GM21825 (cell line): ENCODE data around the gene KCTD19.
"Not testable (repeated sequence)": the region's sequence is repeated elsewhere in the genome, so short reads cannot be mapped to it uniquely, and the experiment has no call there.

Experiments
- ATAC-seq: cut with Tn5 transposase; IDR thresholded peaks from one replicate; pipeline ENCODE4 v1.9.1; 2021; ENCODE audit warnings: mild to moderate bottlenecking, moderate library complexity; ENCODE audit not compliant: unreplicated experiment

Gene KCTD19

DNA sequence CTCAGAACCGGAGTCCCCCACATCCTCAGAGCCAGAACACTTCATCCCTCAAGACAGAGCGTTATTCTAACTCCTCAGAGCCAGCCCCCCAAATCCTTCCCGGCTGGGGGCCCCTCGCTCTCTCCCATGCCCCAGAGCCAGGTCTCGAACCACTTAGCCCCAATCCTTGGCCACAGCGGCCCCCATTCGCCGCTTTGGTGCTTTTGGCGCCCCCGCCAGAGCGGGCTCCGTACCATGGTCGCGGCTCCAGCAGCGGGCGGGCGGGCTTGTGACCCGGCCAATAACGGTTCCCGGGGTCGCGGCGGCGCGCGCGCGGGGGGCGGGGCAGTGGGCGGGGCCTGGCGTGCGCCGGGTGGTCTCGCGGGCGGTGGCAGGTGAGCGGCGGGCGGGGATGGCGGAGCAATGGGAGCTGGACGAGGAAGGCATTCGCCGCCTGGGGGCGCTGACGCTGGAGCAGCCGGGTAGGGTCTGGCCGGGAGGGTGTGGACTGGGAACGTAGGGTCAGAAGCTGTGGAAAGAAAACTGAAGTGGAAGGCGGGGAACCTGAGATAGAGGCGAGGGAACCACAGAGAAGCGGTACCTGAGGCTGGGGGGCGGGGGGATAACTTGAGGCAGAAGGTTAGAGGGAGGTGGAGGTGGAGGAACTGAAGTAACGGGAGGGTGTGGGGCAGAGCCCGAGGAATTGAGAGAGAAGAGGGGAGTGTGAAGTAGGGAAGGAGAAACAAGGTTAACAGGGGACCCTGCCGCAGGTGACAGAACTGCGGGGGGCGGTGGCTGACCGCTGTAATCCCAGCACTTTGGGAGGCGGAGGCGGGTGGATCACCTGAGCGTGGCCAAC lies at the start of gene KCTD19, which contains the start of gene LRRC36:
Gene KCTD19, minus strand, starts transcription at position 270 of the 838 bp plus-strand sequence. Its CDS starts 34 bp downstream, at position 236.
Gene LRRC36, plus strand, starts transcription at position 344 of the 838 bp plus-strand sequence. Its CDS starts 48 bp downstream, at position 392.
- no peak for ATAC-seq

DNA sequence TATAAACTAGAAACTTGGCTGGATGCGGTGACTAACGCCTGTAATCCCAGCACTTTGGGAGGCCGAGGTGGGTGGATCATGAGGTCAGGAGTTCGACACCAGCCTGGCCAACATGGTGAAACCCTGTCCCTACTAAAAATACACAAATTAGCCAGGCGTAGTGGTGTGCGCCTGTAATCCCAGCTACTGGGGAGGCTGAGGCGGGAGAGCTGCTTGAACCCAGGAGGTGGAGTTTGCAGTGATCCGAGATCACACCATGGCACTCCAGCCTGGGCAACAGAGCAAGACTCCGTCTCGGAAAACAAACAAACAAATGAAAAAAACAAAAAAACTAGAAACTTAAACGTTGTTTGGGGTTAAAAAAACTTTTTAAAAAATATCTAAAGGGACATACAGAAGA lies 49.5 kb upstream of the KCTD19 start:
- not testable (repeated sequence) for ATAC-seq

DNA sequence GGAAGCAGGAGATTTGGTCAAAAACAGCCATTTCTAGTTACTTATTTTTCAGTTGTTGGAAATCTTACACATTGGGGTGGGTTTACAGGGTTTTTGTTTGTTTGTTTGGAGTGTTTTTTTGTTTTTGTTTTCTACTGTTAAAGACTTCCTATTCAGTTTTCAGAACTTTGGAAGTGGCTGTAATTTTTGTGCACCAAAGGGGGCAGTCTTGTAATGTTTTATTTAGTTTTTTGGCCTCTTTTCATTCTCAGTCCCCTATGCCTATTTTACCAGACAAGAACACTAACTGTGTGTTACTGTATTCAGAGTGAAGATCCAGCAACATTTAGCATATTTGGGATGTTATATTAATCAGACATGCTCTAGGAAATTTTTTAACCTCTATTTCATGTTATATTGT lies 46.1 kb upstream of the KCTD19 start:
- ATAC-seq = no peak

DNA sequence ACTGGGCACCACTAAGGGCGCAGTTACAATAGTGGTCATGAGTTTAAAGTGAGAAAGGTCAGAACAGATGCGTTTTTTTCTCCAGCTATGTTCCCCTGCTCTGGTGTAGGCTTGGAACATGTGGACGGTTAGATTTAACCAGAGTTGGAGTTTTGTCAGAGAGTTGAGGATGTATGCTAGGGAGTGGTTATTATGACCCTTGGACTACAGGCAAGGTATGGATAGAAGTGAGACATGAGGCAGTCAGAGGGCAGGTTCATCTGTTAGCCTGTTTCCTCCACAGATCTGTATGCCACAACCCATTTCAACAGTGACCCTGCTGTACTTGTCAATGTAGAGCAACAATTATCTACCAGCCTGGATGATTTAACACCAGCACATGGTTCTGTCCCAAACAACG lies 44.1 kb upstream of the KCTD19 start:
- no peak for ATAC-seq

DNA sequence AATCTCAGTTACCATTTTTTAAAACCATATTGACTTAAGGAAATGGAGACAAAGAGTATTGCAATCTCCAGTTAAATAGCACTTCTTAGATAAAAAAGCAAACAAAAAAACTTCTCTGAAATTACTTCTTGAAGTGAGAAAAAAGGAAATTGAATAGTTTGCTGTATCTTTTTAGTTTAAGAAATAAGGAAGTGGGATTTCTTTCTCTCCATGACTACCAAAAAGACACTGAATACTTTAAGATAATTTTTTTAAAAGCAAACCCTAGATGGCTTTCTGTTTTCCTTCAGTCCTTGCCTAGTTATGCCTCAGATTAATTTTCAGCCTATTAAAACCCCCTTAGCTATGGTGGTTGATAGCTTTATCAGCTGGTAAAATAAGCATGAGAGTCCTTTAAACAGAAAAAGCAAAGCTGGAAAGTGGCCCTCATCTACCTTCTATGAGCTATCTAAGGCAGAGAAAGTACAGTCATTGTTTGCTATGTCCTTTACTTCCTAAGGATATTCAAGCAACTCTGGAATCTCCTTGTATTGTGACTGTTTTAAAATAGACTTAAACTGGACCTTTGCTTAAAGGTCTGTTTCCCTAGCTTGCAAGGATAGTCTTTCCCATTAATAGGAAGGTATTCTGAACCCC lies 38.2 kb upstream of the KCTD19 start:
- ATAC-seq = no peak

DNA sequence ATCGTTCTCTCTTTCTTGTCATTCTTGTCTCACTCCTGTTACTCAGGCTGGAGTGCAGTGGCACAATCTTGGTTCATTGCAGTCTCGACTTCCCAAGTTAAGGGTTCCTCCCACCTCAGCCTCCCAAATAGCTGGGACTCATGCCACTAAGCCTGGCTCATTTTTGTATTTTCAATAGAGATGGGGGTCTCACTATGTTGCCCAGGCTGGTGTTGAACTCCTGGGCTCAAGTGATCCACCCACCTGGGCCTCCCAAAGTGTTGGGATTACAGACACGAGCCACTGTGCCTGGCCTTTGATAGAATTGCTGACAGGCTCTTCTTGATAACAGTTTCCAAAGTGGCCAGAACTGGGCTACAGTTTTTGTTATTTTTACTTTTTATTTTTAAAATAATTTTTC lies 34.5 kb upstream of the KCTD19 start:
- ATAC-seq = no peak

DNA sequence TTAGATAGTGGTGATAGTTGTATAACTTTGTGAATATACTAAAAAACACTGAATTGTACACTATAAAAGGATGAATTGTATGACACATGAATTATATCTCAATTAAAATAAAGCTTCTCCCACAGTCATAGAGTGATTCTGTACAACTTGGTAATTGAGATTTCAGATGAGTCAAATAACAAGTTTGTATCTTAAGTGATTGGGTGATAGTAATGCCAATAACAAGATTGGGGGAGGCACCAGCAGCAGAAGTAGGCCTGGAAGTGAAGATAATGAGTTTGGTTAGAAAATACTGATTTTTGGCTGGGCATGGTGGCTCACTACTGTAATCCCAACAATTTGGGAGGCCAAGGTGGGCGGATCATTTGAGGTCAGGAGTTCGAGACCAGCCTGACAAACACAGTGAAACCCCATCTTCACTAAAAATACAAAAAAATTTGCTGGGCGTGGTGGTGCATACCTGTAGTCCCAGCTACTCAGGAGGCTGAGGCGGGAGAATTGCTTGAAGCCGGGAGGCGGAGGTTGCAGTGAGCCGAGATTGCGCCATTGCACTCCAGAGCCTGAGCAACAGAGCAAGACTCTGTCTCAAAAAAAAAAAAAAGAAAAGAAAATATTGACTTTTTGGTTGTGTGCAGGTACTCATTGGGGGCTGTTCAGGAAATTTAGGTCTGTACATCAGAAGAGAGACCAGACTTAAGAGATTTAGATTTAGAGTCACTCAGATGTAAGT lies 33.2 kb upstream of the KCTD19 start:
- ATAC-seq = not testable (repeated sequence)

DNA sequence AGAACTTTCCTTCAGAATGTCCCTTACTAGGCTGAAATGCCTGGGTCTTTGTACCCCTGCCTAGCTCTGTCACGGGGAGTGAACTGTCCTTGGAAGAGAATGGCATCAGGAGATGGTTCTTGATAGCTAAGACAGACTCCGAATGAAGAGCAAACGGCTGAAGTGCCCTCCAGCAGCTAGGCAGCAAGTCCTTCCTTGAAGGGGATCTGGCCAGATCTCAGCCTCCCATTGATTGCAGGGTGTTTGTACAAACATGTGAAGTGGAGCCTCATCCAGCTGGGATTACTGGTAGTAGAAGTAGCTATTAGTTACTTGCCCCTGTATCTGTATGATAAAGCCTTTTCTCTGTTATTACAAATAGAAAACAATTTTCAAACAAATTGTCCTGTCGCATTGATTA lies 31.0 kb upstream of the KCTD19 start:
- no peak for ATAC-seq

DNA sequence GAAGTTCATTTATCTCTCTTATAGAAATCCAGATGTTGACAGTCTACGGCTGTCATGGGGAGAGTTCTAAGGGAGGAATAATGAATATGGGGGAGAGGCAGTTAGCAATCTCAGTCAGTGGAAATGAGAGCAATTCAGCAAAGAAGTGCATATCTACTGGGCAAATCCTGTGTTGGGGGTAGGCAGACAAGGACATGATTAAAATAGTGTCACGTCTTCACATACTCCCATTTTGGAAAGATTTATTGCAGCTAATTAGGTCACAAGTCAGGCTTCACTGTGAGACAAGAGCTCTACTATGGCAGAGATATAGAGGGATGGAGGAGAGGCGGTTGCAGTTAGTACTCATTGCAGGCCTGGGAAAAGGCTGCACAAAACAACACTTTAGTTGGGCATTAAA lies 29.9 kb upstream of the KCTD19 start:
- no peak for ATAC-seq

DNA sequence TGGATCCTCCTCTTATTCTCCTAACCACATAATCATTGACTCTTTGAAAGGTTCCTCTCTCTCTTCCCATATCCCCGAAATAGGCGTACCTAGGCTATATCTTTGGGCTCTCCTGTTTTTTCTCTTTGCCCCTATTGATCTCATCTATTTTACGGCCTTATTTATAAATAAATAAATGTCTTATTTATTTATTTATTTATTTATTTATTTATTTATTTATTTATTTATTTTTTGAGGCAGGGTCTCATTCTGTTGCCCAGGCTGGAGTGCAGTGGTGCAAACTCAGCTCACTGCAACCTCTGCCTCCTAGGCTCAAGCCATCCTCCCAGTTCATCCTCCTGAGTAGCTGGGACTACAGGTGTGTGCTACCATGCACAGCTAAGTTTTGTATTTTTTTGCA lies 25.9 kb upstream of the KCTD19 start:
- ATAC-seq = not testable (repeated sequence)

DNA sequence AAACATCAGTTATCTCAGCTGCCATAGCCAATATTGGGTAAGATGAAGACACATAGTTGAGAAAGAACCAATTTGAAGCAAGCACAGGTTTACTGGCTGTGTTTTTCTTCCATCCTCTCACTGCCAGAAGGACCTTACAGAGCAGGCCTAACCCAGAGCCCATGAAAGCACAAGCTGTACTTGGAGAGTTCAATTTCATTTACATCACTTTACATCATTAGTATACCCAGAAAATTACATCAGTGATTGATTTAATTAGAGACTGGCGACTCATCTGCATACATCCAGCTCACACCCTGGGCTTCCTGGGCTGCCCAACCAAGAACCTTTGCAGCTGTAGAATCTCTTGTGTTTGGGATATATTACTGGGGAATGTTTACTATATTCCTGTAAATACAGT lies 23.8 kb upstream of the KCTD19 start:
- no peak for ATAC-seq

DNA sequence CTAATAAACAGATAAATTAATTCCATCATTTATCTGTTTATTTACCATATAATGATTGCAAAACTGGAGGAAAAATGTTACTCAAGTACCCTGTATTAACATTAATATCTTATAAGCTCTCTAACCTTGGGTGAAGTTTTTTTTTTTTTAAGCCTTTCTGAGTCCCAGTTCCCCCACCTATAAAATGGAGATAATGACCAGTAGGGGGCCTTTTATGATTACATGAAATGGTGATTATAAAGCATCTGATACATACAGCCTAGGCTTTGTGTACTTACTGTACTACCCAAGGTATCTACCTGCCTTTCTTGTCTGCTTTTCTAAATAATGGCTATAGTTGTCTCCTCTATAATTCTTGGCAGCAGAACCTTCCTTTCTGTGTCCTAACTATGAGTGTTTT lies 22.6 kb upstream of the KCTD19 start:
- ATAC-seq = no peak

DNA sequence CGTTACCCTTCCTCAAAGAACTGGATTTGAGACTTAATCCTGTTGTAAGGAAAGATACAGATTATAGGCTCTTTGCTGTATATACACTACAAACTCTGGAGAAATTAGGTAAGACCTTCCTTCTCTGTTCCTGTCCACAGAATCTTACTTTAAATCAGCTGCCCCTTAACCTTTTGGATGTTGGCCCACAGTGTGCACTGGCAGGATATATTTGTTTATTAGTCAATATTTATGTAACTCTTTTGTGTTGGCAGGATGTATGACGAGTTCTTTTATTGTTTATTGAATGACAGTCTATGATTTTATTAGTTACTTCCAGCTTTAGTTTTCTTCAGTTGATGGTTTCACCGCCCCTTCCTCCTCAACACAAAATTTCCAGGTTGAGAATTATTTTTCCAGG lies 19.8 kb upstream of the KCTD19 start:
- no peak for ATAC-seq

DNA sequence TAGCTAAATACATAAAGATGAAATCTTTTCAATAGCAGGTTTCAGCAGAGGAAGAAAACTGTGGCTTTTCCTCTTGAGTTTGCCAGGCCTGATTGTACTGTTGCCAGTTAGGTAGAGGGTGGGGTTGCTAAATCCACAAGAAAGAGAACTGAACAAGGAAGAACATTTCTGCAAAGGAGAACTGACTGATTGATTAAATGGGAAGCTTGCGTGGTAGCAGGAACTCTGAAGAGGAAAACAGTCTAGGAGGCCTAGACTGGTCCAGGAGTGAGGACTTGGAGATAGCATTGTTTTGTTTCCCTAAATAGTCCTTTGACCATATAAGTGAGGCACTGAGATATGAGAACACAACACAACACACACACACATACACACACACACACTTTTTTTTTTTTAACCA lies 18.9 kb upstream of the KCTD19 start:
- no peak for ATAC-seq

DNA sequence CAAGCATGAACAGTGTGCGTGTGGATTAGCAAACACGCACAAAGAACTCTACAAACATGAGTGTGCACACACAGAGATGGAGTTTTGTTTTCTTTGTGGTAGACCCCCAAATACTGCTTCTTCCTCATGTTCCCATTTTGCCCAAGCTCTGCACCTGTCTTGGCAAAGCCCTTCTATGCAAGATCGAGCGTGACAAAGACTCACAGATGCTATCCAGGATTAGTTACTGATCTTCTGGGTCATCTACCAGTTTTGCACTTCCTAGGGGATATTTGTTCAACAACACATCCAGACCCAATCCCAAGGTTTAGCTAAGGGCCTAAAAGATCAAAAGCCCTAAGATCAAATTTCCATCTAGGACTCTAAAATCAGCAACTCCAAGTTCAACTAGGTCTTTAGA lies 16.1 kb upstream of the KCTD19 start:
- ATAC-seq = no peak

DNA sequence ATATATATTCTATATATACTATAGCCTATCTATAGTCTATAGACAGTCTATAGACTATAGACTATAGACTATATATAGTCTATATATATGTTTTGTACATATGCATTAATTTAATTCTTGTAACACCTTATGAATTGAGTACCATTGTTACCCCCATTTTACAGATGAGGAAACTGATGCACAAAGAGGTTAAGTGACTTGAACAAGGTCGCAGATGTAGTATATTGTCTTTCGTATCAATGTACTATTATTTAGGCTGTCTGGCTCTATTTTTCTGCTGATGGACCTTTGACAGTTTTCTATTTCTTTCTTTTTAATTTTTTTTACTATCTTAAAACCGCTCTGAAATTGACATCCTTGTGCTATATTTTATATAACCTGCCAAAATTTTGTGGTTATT lies 14.7 kb upstream of the KCTD19 start:
- ATAC-seq = no peak

DNA sequence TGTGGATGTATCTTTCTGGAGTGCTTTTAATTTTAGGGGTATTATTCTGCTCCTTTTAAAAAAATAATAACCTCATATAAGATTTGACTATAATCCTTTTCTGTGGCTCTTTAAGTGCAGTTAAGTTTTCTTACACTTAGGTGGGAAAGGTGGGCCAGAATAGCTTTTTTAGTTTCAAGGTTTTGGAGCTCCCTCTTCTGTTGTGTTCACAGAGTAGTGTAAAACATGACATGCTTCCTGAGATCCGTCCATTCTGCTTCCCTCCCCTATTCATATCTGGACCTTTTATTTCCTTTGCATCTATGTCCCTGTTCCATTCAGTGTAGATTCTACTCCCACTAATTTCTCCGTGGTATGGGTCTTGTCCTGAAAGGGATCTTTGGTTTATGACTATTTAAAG lies 12.9 kb upstream of the KCTD19 start:
- no peak for ATAC-seq

DNA sequence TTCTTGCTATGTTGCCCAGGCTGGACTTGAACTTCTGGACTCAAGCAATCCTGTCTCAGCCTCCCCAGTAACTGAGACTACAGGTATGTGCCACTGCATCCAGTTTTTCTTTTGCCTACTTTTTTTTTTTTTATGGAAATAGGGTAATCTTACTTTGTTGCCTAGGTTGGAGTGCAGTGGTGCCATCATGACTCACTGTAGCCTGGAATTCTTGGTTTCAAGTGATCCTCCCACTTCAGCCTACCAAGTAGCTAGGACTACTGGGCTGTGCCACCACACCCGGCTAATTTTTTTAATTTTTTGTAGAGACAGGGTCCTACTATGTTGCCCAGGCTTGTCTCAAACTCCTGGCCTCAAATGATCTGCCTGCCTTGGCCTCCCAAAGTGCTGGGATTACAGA lies 10.1 kb upstream of the KCTD19 start:
- no peak for ATAC-seq

DNA sequence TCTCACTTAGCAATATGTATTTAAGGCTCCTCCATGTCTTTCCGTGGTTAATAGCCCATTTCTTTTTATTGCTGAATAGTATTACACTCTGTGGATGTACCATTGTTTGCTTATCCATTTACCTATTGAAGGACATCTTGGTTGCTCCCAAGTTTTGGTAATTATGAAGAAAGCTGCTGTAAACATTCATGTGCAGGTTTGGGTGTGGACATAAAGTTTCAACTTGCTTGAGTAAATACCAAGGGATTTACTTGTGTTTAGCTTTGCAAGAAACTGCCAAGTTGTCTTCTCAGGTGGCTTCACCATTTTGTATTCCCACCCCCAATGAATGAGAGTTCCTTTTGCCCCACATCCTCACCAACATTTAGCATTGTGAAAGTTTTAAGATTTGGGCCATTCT lies 9.6 kb upstream of the KCTD19 start:
- ATAC-seq = no peak

DNA sequence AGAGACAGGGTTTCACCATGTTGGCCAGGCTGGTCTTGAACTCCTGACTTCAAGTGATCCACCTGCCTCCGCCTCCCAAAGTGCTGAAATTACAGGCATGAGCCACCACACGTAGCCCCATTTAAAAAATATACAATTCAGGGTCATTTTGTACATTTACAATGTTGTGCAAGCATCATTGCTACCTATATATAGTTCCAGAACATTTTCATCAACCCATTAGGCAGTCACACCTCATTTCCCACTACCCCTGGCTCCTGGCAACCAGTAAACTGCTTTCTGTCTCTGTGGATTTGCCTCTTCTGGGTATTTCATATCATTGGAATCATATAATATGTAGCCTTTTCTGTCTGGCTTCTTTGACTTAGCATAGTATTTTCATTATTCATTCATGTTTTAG lies 6.8 kb upstream of the KCTD19 start:
- ATAC-seq = no peak

DNA sequence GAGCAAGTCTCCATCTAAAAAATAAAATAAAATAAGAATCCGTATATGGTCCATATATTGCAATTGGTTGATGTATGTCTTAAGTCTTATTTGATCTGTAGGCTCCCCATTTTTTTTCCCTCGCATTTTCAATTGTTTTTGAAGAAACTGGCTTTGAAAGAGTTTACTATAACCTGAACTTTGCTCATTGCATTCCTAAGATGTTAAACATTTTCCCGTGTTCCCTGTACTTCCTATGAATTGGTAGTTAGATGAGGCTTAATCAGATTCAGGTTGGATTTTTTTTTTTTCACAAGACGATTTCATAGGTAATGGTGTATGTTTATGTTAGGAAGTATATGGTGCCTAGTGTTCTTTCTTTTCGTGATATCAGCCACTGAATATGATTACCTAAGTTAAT lies 3.4 kb upstream of the KCTD19 start:
- no peak for ATAC-seq

DNA sequence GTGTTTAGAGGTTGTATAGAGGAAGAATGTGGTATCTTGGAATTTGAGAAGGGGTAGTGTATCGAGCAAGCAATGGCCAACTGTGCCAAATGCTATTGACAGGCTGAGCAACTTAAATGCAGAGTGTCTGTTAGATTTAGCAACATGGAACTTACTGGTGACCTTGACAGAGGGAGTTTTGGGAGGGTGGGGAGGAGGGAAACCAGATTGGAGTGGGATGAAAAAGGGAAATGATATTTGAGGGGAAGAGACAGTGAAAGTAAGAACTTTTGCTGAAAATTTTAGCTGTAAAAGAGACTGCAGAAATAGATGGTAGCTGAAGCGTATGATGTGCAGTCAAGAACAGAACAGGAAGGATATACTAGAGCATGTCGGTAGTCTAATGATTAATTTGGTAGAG lies 1.2 kb upstream of the KCTD19 start:
- ATAC-seq = no peak
